Measurements from ENCODE around the gene MKI67. TPM values are rescaled to one million over a fixed set of nuclear protein-coding genes. Genes with fewer than 3 reads are reported as not detected.

MKI67 gene
- total and polyA plus RNA-seq, 10 of the 15 experiments (the other 5 are each of a cell fraction or from before 2014, with no cell fraction given) = 22.3 to 183 (median 82.9) TPM

- intact Hi-C loops (cut with micrococcal nuclease; ENCODE audit: unreplicated experiment) (no loop called here), in situ Hi-C loops (cut with MboI) (no loop called here)
- Histone ChIP-seq H3K27me3 (replicated peaks in 1 of 2; ENCODE audit: control insufficient read depth in 2 of 2, insufficient read depth in 2 of 2, low read length in 1 of 2) (no peaks in the 10 kb centered on the region), H3K79me2 (ENCODE audit: control insufficient read depth, insufficient read depth, low read length) (no peaks in the 10 kb centered on the region), H4K20me1 (ENCODE audit: control insufficient read depth, insufficient read depth) (no peaks in the 10 kb centered on the region; the same call in 1 of the 2 replicates), H2AFZ (ENCODE audit: control insufficient read depth, low read depth, low read length) (no peak overlapping the region), H3K4me1 (ENCODE audit: control insufficient read depth, insufficient read depth, low read length) (no peaks in the 10 kb centered on the region), H3K36me3 (ENCODE audit: control insufficient read depth in 2 of 2, insufficient read depth in 2 of 2, low read length in 1 of 2) (peaks cover 50 to 63% of the 10 kb centered on the region in 2 experiments), H3K27ac (ENCODE audit: control insufficient read depth, insufficient read depth) (no peak overlapping the region), H3K9me3 (replicated peaks; ENCODE audit: control insufficient read depth, insufficient read depth, low read length) (no peaks in the 10 kb centered on the region), H3K4me2 (ENCODE audit: control insufficient read depth, insufficient read depth) (no peak overlapping the region), H3K4me3 (no peak overlapping the region), H3K9ac (ENCODE audit: control insufficient read depth, insufficient read depth, low read length) (no peak overlapping the region)
- no TSS peak for BruUV-seq (replicated peaks)
- no peak for FAIRE-seq
- ATAC-seq = no peak
- ChIA-PET SMC1A (ENCODE audit: uncharacterized antibody, unreplicated experiment) (interaction anchor here (1.1 kb wide), 1 partner anchor 19 kb away, joined by 3 read pairs; no protein-coding TSS in a partner anchor), POLR2A (no interaction called here), RAD21 (ENCODE audit: unreplicated experiment) (no interaction called here), CTCF (interaction anchor here (2.4 kb wide), 1 partner anchor 20 kb away, joined by 5 read pairs; no protein-coding TSS in a partner anchor)
- DNase-seq (ENCODE audit: low read depth, low spot score) = no peak
- 87% methylated on average over 8 of the region's 8 CpGs for WGBS (ENCODE audit: insufficient coverage, insufficient replicate concordance, low lambda C conversion rate, missing lambda C conversion rate)
- TF ChIP-seq PAX5 (IDR thresholded peaks at IDR 0.05; ENCODE audit: borderline replicate concordance, low read depth, low read length) (no peak), HSF1 (IDR thresholded peaks at IDR 0.05; ENCODE audit: low read depth, low read length) (no peak), SMAD1 (IDR thresholded peaks at IDR 0.05; ENCODE audit: low read depth, partially characterized antibody) (no peak), EED (IDR thresholded peaks at IDR 0.05; ENCODE audit: low read depth) (no peak), CBFB (IDR thresholded peaks at IDR 0.05; ENCODE audit: low read depth) (no peak), NFYB (IDR thresholded peaks at IDR 0.05; ENCODE audit: insufficient read depth, low read depth, low read length) (no peak), ZNF274 (IDR thresholded peaks at IDR 0.05; ENCODE audit: insufficient read depth, insufficient read length) (no peak), BRCA1 (IDR thresholded peaks at IDR 0.05; ENCODE audit: low read depth, low read length) (no peak), DPF2 (IDR thresholded peaks at IDR 0.05) (no peak), ZNF687 (IDR thresholded peaks at IDR 0.05) (no peak), SREBF2 (IDR thresholded peaks at IDR 0.05; ENCODE audit: low read length) (no peak), WRNIP1 (IDR thresholded peaks at IDR 0.05; ENCODE audit: borderline replicate concordance, low read depth, low read length) (no peak), STAT3 (IDR thresholded peaks at IDR 0.05; ENCODE audit: low read depth, low read length) (no peak), SMARCA5 (IDR thresholded peaks at IDR 0.05) (no peak)
- TF ChIP-seq, protein P1, sequence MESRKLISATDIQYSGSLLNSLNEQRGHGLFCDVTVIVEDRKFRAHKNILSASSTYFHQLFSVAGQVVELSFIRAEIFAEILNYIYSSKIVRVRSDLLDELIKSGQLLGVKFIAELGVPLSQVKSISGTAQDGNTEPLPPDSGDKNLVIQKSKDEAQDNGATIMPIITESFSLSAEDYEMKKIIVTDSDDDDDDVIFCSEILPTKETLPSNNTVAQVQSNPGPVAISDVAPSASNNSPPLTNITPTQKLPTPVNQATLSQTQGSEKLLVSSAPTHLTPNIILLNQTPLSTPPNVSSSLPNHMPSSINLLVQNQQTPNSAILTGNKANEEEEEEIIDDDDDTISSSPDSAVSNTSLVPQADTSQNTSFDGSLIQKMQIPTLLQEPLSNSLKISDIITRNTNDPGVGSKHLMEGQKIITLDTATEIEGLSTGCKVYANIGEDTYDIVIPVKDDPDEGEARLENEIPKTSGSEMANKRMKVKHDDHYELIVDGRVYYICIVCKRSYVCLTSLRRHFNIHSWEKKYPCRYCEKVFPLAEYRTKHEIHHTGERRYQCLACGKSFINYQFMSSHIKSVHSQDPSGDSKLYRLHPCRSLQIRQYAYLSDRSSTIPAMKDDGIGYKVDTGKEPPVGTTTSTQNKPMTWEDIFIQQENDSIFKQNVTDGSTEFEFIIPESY (IDR thresholded peaks at IDR 0.05) = no peak
- TF ChIP-seq, protein P2, sequence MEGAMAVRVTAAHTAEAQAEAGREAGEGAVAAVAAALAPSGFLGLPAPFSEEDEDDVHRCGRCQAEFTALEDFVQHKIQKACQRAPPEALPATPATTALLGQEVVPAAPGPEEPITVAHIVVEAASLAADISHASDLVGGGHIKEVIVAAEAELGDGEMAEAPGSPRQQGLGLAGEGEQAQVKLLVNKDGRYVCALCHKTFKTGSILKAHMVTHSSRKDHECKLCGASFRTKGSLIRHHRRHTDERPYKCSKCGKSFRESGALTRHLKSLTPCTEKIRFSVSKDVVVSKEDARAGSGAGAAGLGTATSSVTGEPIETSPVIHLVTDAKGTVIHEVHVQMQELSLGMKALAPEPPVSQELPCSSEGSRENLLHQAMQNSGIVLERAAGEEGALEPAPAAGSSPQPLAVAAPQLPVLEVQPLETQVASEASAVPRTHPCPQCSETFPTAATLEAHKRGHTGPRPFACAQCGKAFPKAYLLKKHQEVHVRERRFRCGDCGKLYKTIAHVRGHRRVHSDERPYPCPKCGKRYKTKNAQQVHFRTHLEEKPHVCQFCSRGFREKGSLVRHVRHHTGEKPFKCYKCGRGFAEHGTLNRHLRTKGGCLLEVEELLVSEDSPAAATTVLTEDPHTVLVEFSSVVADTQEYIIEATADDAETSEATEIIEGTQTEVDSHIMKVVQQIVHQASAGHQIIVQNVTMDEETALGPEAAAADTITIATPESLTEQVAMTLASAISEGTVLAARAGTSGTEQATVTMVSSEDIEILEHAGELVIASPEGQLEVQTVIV (IDR thresholded peaks at IDR 0.05; ENCODE audit: borderline replicate concordance, partially characterized antibody) = no peak
These were observed 23.0 kb downstream of the MKI67 start for GRCh38 chr10:128103229-128103714.
